H1 (cell line): Measurements from ENCODE around the gene FN3KRP. TPM values are rescaled to one million over a fixed set of nuclear protein-coding genes. Genes with fewer than 3 reads are reported as not detected.

Source experiments
- CTCF ChIA-PET: fragments of 300-600 bp; sonication (Branson Sonifier 250); formaldehyde crosslinking; loops from one replicate; lab custom pipeline; 2021; ENCODE audit not compliant: partially characterized antibody; lab: Charles Lee
- POLR2A ChIA-PET: fragments of 300-600 bp; sonication (Branson Sonifier 250); formaldehyde crosslinking; loops from one replicate; lab custom pipeline; 2021; ENCODE audit warnings: inconsistent platforms; ENCODE audit not compliant: partially characterized antibody; lab: Charles Lee
- DNase-seq, 2 experiments: peaks; one replicate each; pipeline versions ENCODE4 v3.0.0 to v3.0.0-alpha.2; 2010 to 2022; ENCODE audit warnings: low spot score in 2 of 2, low read depth in 1 of 2, mixed read lengths in 1 of 2
- FAIRE-seq: peaks from 2 replicates; lab custom pipeline; 2011; peaks lifted over from hg19 to GRCh38; lab: Jason Lieb, UNC
- H2AFZ ChIP-seq: 2 replicates; pipeline ENCODE4 v1.8.1; 2012; ENCODE audit warnings: low read length, inconsistent platforms
- H2AK5ac ChIP-seq: 2 replicates; pipeline ENCODE4 v1.6.1; 2013; ENCODE audit warnings: low read depth, low read length
- H2BK120ac ChIP-seq: replicated peaks from 2 replicates; pipeline ENCODE3; 2013; ENCODE audit warnings: low read depth, low read length, inconsistent platforms
- H2BK12ac ChIP-seq: 2 replicates; pipeline ENCODE4 v1.6.1; 2013; ENCODE audit warnings: low read depth, low read length
- H2BK15ac ChIP-seq: 2 replicates; pipeline ENCODE4 v1.6.1; 2013; ENCODE audit warnings: low read length
- H2BK20ac ChIP-seq: 2 replicates; pipeline ENCODE4 v1.6.1; 2013; ENCODE audit warnings: low read length
- H2BK5ac ChIP-seq: 2 replicates; pipeline ENCODE4 v1.6.1; 2013; ENCODE audit warnings: low read depth, low read length
- H3K14ac ChIP-seq: 2 replicates; pipeline ENCODE4 v1.6.1; 2013; ENCODE audit warnings: inconsistent platforms; ENCODE audit not compliant: insufficient read length
- H3K18ac ChIP-seq: 2 replicates; pipeline ENCODE4 v1.6.1; 2013; ENCODE audit warnings: low read length; ENCODE audit errors: extremely low read depth
- H3K23ac ChIP-seq: 2 replicates; pipeline ENCODE4 v1.6.1; 2013; ENCODE audit warnings: inconsistent platforms; ENCODE audit not compliant: insufficient read length
- H3K23me2 ChIP-seq: 2 replicates; pipeline ENCODE4 v1.6.1; 2013; ENCODE audit warnings: low read depth, low read length
- H3K27ac ChIP-seq: 2 replicates; pipeline ENCODE4 v1.6.1; 2011; ENCODE audit warnings: low read depth, low read length, inconsistent platforms
- H3K27me3 ChIP-seq, 4 experiments: replicated peaks in 1 of 4; 1 replicate in 1 of 4; 2 replicates in 3 of 4; pipeline versions ENCODE4 v1.6.1 to v1.8.1; 2011 to 2013; ENCODE audit warnings: low read length in 3 of 4, mild to moderate bottlenecking in 3 of 4, inconsistent platforms in 2 of 4, mixed read lengths in 2 of 4, moderate library complexity in 1 of 4; ENCODE audit not compliant: control insufficient read depth in 3 of 4, insufficient read depth in 3 of 4; ENCODE audit errors: extremely low read depth in 1 of 4
- H3K36me3 ChIP-seq, 4 experiments: 2 replicates each; pipeline versions ENCODE4 v1.6.1 to v1.8.1; 2011 to 2013; ENCODE audit warnings: mild to moderate bottlenecking in 4 of 4, low read length in 3 of 4, moderate library complexity in 2 of 4, control low read depth in 1 of 4, inconsistent platforms in 1 of 4; ENCODE audit not compliant: insufficient read depth in 4 of 4, control insufficient read depth in 2 of 4
- H3K4ac ChIP-seq: replicated peaks from 2 replicates; pipeline ENCODE3; 2013; ENCODE audit warnings: low read length, low read depth, mixed read lengths, inconsistent platforms; ENCODE audit not compliant: insufficient read length
- H3K4me1 ChIP-seq, 4 experiments: replicated peaks in 1 of 4; 1 replicate in 1 of 4; 2 replicates in 3 of 4; pipeline versions ENCODE4 v1.6.1 to v1.8.1; 2011 to 2013; ENCODE audit warnings: low read length in 3 of 4, inconsistent platforms in 2 of 4, mixed read lengths in 1 of 4; ENCODE audit not compliant: insufficient read depth in 4 of 4, control insufficient read depth in 3 of 4
- H3K4me2 ChIP-seq, 2 experiments: 2 replicates each; pipeline versions ENCODE4 v1.6.1 to v1.8.1; 2011 to 2013; ENCODE audit warnings: low read depth in 2 of 2, low read length in 2 of 2, control low read depth in 1 of 2, inconsistent platforms in 1 of 2, mild to moderate bottlenecking in 1 of 2; ENCODE audit not compliant: insufficient read depth in 1 of 2
- H3K4me3 ChIP-seq, 4 experiments: fragments of 200-600, 300-600 bp in 1 of 4; sonication (generic), shearing (Covaris generic), sonication (Bioruptor Twin) in 1 of 4; 2 replicates each; pipeline versions ENCODE4 v1.5.1 to v1.8.1; 2011 to 2016; ENCODE audit warnings: low read length in 4 of 4, low read depth in 3 of 4, control low read depth in 2 of 4, inconsistent platforms in 2 of 4, mild to moderate bottlenecking in 2 of 4, mixed read lengths in 1 of 4, moderate library complexity in 1 of 4; ENCODE audit not compliant: insufficient read depth in 2 of 4; ENCODE audit errors: extremely low read depth in 1 of 4
- H3K56ac ChIP-seq: replicated peaks from 2 replicates; pipeline ENCODE3; 2013; ENCODE audit warnings: low read depth, mild to moderate bottlenecking, mixed read lengths, low read length, inconsistent platforms; ENCODE audit not compliant: insufficient read length
- H3K79me1 ChIP-seq: 2 replicates; pipeline ENCODE4 v1.6.1; 2013; ENCODE audit warnings: low read depth, low read length, control low read depth
- H3K79me2 ChIP-seq, 2 experiments: 2 replicates each; pipeline versions ENCODE4 v1.6.1 to v1.8.1; 2012 to 2013; ENCODE audit warnings: low read length in 2 of 2, mild to moderate bottlenecking in 2 of 2, inconsistent platforms in 1 of 2; ENCODE audit not compliant: insufficient read depth in 2 of 2, control insufficient read depth in 1 of 2
- H3K9ac ChIP-seq, 4 experiments: replicated peaks in 1 of 4; 1 replicate in 1 of 4; 2 replicates in 3 of 4; pipeline versions ENCODE4 v1.6.1 to v1.8.1; 2011 to 2013; ENCODE audit warnings: low read depth in 3 of 4, low read length in 3 of 4, control low read depth in 2 of 4, mild to moderate bottlenecking in 2 of 4, moderate library complexity in 2 of 4, inconsistent platforms in 1 of 4; ENCODE audit errors: extremely low read depth in 1 of 4
- H3K9me3 ChIP-seq, 2 experiments: 2 replicates each; pipeline versions ENCODE4 v1.6.1 to v1.8.1; 2012 to 2013; ENCODE audit warnings: mild to moderate bottlenecking in 2 of 2, moderate library complexity in 2 of 2, control low read depth in 1 of 2, inconsistent platforms in 1 of 2, low read depth in 1 of 2, low read length in 1 of 2, mixed read lengths in 1 of 2; ENCODE audit not compliant: insufficient read depth in 2 of 2
- H4K20me1 ChIP-seq, 2 experiments: replicated peaks in 1 of 2; 2 replicates each; pipeline versions ENCODE3 to v1.8.1; 2011 to 2013; ENCODE audit warnings: inconsistent platforms in 2 of 2, low read length in 2 of 2, mild to moderate bottlenecking in 1 of 2; ENCODE audit not compliant: insufficient read depth in 2 of 2, control insufficient read depth in 1 of 2
- H4K5ac ChIP-seq: 2 replicates; pipeline ENCODE4 v1.6.1; 2013; ENCODE audit warnings: low read length, low read depth, mixed read lengths, inconsistent platforms; ENCODE audit not compliant: insufficient read length
- H4K8ac ChIP-seq: 2 replicates; pipeline ENCODE4 v1.8.0; 2013; ENCODE audit warnings: mild to moderate bottlenecking, moderate library complexity, low read length, inconsistent platforms; ENCODE audit not compliant: insufficient read depth; ENCODE audit errors: extremely low read depth
- H4K91ac ChIP-seq: replicated peaks from 2 replicates; pipeline ENCODE3; 2013; ENCODE audit warnings: low read length, mixed read lengths, inconsistent platforms; ENCODE audit not compliant: insufficient read length
- CHD1 ChIP-seq: IDR thresholded peaks from 2 replicates; pipeline ENCODE4 v1.6.1; 2012; ENCODE audit warnings: low read depth, low read length, improper control_type of control experiment
- EP300 ChIP-seq, 2 experiments: IDR thresholded peaks; 1 replicate in 1 of 2; 2 replicates in 1 of 2; pipeline ENCODE4 v1.6.1; 2011 to 2012; ENCODE audit warnings: low read depth in 2 of 2, low read length in 2 of 2, mild to moderate bottlenecking in 2 of 2, borderline replicate concordance in 1 of 2, inconsistent platforms in 1 of 2, moderate library complexity in 1 of 2
- FOSL1 ChIP-seq: IDR thresholded peaks from 2 replicates; pipeline ENCODE4 v1.6.1; 2011; ENCODE audit warnings: mild to moderate bottlenecking, low read depth, low read length, moderate library complexity; ENCODE audit not compliant: insufficient read depth
- GABPA ChIP-seq: IDR thresholded peaks from 2 replicates; pipeline ENCODE4 v1.6.1; 2011; ENCODE audit warnings: mild to moderate bottlenecking, low read length, moderate library complexity, borderline replicate concordance; ENCODE audit not compliant: insufficient read depth
- GTF2F1 ChIP-seq: IDR thresholded peaks from 2 replicates; pipeline ENCODE4 v1.6.1; 2012; ENCODE audit warnings: low read depth, low read length, improper control_type of control experiment, borderline replicate concordance
- HDAC2 ChIP-seq, 2 experiments: fragments of 300-600 bp in 1 of 2; sonication (generic) in 1 of 2; IDR thresholded peaks; 2 replicates each; pipeline ENCODE4 v1.6.1; 2011 to 2012; ENCODE audit warnings: low read depth in 2 of 2, low read length in 2 of 2, mild to moderate bottlenecking in 2 of 2, moderate library complexity in 2 of 2, borderline replicate concordance in 1 of 2, inconsistent platforms in 1 of 2
- KDM4A ChIP-seq: IDR thresholded peaks from one replicate; pipeline ENCODE4 v1.7.1; 2012; ENCODE audit warnings: low read depth, mild to moderate bottlenecking, moderate library complexity, low read length, inconsistent platforms; ENCODE audit not compliant: severe bottlenecking
- RAD21 ChIP-seq, 2 experiments: IDR thresholded peaks in 1 of 2; conservative IDR thresholded peaks in 1 of 2; 2 replicates each; pipeline ENCODE4 v1.6.1; 2011; ENCODE audit warnings: low read depth in 2 of 2, low read length in 2 of 2, improper control_type of control experiment in 1 of 2, inconsistent platforms in 1 of 2, mild to moderate bottlenecking in 1 of 2, moderate library complexity in 1 of 2
- RBBP5 ChIP-seq: IDR thresholded peaks from 2 replicates; pipeline ENCODE4 v1.7.1; 2012; ENCODE audit warnings: low read depth, mild to moderate bottlenecking, inconsistent platforms, low read length, moderate library complexity, borderline replicate concordance
- TAF1 ChIP-seq: IDR thresholded peaks from 2 replicates; pipeline ENCODE4 v1.6.1; 2011; ENCODE audit warnings: mild to moderate bottlenecking, low read depth, low read length
- WGBS, 2 experiments: shearing (Covaris generic) in 1 of 2; methylation state at CpG; one replicate each; pipeline versions ENCODE4 v1.1.6 to v1.1.7; 2013 to 2015; ENCODE audit warnings: low lambda C conversion rate in 2 of 2, mixed read lengths in 2 of 2, inconsistent platforms in 1 of 2, low coverage in 1 of 2, missing lambda C conversion rate in 1 of 2; ENCODE audit not compliant: insufficient replicate concordance in 2 of 2, insufficient coverage in 1 of 2, insufficient read length in 1 of 2; ENCODE audit errors: extremely low coverage in 1 of 2, missing lambda C conversion rate in 1 of 2; 5-methylcytosine and 5-hydroxymethylcytosine counted together
- polyA plus RNA-seq, 7 experiments: library from polyadenylated mRNA; depleted of rRNA in 3 of 7; stranded (reverse) in 5 of 7; unstranded in 2 of 7; fragments of >200 nt in 5 of 7; fragments of 200-250 nt in 2 of 7; gene quantifications; 1 replicate in 5 of 7; 2 replicates in 1 of 7; 4 replicates in 1 of 7; pipeline versions ENCODE4 v1.2.1 to v1.2.3, GENCODE V29; 2011 to 2013; ENCODE audit warnings: missing spikeins in 2 of 7, mixed read lengths in 2 of 7
- total RNA-seq: library from RNA; stranded (reverse); fragmentation: NEBNext Ultra II Directional; extraction: Animal tissue kit (Norgen Biotek cat#: 25700); gene quantifications from 2 replicates; pipeline ENCODE4 v1.2.1, GENCODE V29; 2021

The FN3KRP gene
- total and polyA plus RNA-seq, 2 of the 8 experiments (the other 6 are each of a cell fraction or from before 2014, with no cell fraction given): 18.1 to 21.4 TPM

- Histone ChIP-seq H2BK120ac (no peak overlapping the region), H4K91ac (no peak overlapping the region), H4K5ac (no peak overlapping the region), H3K9ac (no peak overlapping the region), H4K8ac (no peak overlapping the region), H3K23ac (no peak overlapping the region), H3K18ac (no peak overlapping the region), H3K27me3 (no peaks in the 10 kb centered on the region), H3K4ac (no peak overlapping the region), H3K79me2 (peaks cover 3 to 33% of the 10 kb centered on the region in 2 experiments; a peak in 3 of 4 replicates), H3K4me1 (no peaks in the 10 kb centered on the region), H2BK15ac (no peak overlapping the region), H2BK20ac (no peak overlapping the region), H2AK5ac (no peak overlapping the region), H4K20me1 (peaks cover 3 to 8% of the 10 kb centered on the region in 2 experiments), H3K56ac (no peak overlapping the region), H2AFZ (no peak overlapping the region), H2BK5ac (no peak overlapping the region), H3K27ac (no peak overlapping the region), H2BK12ac (no peak overlapping the region), H3K9me3 (no peaks in the 10 kb centered on the region), H3K14ac (no peak overlapping the region), H3K4me3 (no peak overlapping the region), H3K36me3 (peaks cover 2 to 43% (median 21%) of the 10 kb centered on the region in 4 experiments; a peak in 7 of 8 replicates), H3K23me2 (no peaks in the 10 kb centered on the region; the same call in 1 of the 2 replicates), H3K79me1 (peaks cover 5% of the 10 kb centered on the region), H3K4me2 (no peak overlapping the region)
- FAIRE-seq (no peak), DNase-seq (no peak)
- ChIA-PET POLR2A (interaction anchor here (0.7 to 1.3 kb wide), 2 partner anchors 10 to 33 kb away, joined by 3 to 4 read pairs; no protein-coding TSS in a partner anchor), CTCF (interaction anchor here (0.7 to 5.0 kb wide), 18 partner anchors 9 to 119 kb away, joined by 3 to 21 read pairs (median 4); partner anchors contain the start of genes FN3K and FN3KRP)
- 91% methylated on average over 12 of the region's 13 CpGs; no CpG with 5 or more reads in 1 of the 2 experiments for WGBS, 2 experiments
- TF ChIP-seq TAF1 (no peak), CHD1 (no peak), FOSL1 (no peak), GABPA (no peak), HDAC2 (IDR thresholded peaks at IDR 0.05; ENCODE audit: borderline replicate concordance in 1 of 2, low read depth in 2 of 2, low read length in 2 of 2) (no peak), RAD21 (IDR thresholded peaks at IDR 0.05 in 1 of 2, conservative IDR thresholded peaks at IDR 0.05 in 1 of 2; ENCODE audit: low read depth in 2 of 2, low read length in 2 of 2) (no peak), KDM4A (no peak), EP300 (IDR thresholded peaks at IDR 0.05; ENCODE audit: borderline replicate concordance in 1 of 2, low read depth in 2 of 2, low read length in 2 of 2) (no peak), GTF2F1 (no peak), RBBP5 (no peak)
Observed at GRCh38 chr17:82765371-82765770, 48.9 kb downstream of the FN3KRP start.
